OCI-LY3 (cell line): ENCODE data around the gene SMARCA4.

ENCODE experiments used
- CTCF ChIP-seq: fragments of 200-600, 300-600 bp; sonication (generic); IDR thresholded peaks from 2 replicates; pipeline ENCODE4 v1.5.1; 2014; ENCODE audit warnings: antibody characterized with exemption, low read length, low read depth
- EZH2phosphoT487 ChIP-seq: fragments of 200-600 bp; shearing (Covaris generic); IDR thresholded peaks from 2 replicates; pipeline ENCODE4 v1.6.1; 2018; ENCODE audit warnings: antibody characterized with exemption, mixed run types, low read depth

DNA sequence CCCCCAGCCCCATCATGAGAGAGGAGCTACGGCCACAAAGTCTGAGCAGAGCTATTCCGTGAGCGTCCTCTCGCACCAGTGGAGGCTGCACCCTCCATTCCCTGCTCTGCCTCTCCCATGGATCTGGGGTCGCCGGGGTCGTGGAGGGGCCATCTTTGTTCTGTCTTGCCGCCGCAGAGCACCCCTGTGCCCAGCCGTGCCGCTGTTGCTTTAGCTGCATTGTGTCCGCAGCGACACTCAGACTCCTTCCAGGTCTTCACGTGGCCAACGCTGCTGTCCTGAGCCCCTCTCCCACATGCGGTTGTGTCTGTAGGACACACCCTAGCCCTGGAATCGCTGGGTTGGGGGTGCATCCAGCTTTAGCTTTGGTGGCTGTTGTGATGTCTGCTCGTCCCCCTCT, 48.2 kb upstream of the SMARCA4 start:
- TF ChIP-seq CTCF: no peak
- no peak for TF ChIP-seq EZH2phosphoT487
